Raji (cell line): ENCODE data around the gene BNIP5.

ENCODE experiments used
- POLR2A ChIP-seq: IDR thresholded peaks from 2 replicates; pipeline ENCODE4 v1.6.1; 2011; ENCODE audit warnings: low read depth, low read length, control low read depth; ENCODE audit not compliant: insufficient read depth

BNIP5 gene

DNA sequence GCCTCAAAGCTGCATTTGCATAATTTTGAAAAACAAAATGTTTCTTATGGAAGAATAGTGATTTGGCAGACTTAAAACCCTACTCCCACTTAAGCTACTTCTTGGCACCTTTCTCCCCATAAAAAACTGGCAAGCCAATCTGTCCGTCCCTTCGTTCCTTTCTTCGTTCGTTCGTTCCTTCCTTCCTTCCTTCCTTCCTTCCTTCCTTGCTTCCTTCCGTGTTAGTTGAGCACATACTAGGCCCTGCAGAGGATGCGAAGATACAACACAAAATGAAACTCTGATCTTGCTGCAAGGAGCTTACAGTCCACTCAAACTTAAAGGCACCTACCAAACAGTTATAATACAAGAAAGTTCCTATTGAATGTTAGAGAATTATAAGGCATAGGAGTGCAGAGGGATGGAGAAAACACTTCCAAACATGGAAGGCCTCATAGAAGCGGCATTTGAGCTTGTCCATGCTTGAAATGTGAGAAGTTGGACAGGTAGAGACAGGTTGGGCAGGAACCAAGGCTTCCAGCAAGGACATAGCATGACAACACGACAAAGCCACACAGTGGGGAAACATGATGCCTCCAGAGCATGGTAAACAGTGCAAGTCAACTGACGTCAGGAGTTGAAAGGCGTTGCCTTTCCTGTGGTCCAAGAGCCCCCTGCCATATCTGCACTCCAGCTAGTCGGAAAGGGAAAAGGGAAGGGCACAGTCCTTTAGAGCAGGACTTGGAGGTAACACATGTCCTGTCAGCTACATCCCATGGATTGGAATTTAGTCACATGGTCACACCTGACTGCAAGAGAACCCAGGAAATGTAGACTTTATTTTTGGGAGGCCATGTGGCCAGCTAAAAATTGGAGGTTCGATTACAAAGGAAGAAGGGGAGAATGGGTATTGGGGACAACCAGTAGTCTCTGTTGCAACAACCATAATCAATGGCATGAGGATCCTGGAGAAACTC, 59.8 kb downstream of the BNIP5 start:
- no peak for TF ChIP-seq POLR2A

DNA sequence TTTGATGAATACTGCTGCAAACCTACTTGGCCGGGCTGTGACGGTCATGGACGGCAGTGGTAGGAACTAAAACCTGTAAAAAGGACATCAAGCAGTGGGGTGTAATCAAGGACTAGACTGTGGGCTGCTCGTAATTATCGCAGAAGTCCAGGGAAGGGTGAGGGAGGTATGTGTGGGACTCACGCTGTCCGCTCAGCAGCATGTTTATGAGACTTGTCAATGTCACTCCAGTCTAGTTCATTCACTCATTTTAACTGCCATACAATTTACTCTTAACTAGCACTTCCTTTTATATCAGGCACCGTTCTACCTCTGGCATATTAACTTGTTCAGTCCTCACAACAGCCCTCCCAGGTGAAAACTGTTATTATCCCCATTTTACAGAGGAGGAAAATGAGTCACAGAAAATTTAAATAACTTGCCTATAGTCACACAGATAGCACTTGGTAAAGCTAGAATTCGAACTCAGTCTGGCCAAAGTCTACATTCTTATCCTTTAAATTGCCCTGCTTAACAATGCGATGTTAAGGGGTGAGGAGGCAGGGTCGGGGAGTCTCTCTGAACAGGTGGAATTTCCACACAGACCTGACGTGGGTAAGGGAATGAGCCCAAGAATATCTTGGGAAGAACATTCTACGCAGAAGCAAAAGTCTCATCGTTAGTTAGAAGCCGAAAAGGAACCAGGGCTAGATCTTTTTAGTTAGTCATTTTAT, 62.7 kb downstream of the BNIP5 start:
- TF ChIP-seq POLR2A, result no peak

DNA sequence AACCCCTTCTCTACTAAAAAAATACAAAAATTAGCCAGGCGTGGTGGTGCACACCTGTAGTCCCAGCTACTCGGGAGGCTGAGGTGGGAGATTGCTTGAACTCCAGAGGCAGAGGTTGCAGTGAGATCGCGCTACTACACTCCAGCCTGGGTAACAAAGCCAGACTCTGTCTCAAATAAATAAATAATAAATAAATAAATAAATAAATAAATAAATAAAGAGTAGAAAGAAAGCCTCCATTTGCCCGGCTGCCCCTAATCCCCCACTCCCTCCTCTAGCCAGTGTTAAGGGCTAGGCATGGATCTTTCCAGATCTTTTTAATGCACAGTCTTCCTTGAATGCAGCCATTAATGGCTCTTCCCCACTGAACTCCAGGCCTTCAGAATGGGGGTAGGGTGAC, 63.6 kb downstream of the BNIP5 start:
- TF ChIP-seq POLR2A, result no peak

DNA sequence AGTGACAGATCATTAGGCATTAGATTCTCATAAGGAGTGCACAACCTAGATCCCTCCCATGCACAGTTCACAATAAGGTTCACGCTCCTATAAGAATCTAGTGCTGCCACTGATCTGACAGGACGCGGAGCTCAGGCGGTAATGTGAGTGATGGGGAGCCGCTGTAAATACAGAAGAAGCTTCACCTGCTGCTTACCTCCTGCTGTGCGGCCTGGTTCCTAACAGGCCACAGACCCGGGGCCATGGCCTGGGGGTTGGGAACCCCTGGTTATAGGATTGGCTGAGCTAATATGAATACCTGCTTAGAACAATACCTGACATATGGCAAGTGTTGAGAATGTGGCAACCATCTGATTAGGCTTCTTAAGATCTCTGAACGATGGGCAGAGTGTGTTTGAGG, 64.5 kb downstream of the BNIP5 start:
- TF ChIP-seq POLR2A, result no peak

DNA sequence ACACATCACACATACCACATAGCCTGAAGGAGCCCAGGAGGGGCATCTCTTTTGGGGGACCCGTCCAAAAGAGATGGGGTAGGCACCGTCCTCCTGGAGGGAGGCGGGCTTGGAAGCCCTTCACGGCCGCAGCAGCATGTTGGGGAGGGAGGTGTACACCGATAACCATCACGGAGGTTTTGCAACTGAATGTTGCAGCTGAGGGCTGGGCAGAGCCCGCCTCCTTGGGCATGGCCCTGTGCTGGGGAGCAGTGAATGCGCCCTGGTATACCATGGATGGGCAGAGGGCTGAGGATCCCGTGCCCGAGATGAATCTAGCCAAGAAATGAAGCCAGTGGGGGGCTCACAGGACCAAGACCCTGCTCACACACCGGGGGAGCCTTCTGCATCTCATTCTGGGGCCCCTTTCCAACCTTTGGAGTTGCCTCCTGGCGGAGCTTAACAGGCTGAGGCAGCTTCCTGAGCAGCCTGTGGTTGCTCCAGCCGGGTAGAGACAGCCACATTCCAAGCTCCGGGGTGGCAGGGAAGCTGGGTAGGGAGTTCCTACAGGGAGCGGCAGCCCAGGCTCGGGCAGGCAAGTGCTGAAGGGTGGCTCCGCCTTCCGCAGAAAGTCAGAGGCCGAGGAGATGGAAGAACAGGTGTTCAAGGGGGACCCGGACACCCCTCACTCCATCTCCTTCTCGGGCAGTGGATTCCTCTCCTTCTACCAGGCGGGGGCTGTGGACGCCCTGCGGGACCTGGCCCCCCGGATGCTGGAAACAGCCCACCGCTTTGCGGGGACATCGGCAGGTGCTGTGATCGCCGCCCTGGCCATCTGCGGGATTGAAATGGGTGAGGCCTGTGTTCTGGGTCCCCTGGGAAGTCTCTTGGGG, 66.6 kb downstream of the BNIP5 start, which contains the start of gene PNPLA1:
Gene PNPLA1 (plus strand): TSS at position 227 of the 872 bp plus-strand sequence. CDS start 400 bp downstream, at position 627.
- no peak for TF ChIP-seq POLR2A

DNA sequence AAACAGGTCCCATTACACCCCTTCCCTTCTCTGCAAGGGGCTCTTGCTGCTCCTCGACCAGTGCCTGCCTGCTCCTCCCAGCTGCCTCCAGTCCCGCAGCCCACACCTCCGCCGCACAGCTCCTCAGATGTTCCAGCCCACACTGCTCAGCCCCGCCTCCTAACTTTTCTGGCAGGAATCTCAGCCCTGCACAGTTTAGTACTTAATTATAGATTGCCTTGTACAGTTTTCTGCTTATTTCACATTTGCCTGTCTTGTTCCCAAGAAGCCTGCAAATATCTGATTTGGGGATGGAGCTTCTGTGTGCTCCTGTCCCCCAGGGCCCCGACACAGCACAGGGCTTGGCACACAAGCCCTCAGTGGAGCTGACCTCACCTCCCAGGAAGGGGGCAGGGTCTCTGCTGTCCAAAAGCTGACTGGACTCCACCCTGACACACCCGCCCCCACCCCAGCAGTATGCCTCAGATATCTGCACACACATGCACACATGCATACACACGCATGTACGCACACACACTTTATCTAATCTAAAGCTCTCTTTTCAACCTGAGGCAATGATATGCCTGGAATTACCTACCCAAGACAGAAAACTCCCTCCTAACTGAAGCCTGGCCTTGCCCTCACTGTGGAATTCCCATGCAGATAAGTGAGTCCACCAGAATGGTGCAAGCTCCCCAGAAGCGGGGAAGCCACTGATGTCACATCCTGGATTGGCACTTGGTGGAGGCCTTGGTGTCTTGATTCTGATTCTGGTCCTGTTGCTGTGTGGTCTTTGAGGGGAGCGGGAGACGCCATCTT, 68.0 kb downstream of the BNIP5 start:
- no peak for TF ChIP-seq POLR2A

DNA sequence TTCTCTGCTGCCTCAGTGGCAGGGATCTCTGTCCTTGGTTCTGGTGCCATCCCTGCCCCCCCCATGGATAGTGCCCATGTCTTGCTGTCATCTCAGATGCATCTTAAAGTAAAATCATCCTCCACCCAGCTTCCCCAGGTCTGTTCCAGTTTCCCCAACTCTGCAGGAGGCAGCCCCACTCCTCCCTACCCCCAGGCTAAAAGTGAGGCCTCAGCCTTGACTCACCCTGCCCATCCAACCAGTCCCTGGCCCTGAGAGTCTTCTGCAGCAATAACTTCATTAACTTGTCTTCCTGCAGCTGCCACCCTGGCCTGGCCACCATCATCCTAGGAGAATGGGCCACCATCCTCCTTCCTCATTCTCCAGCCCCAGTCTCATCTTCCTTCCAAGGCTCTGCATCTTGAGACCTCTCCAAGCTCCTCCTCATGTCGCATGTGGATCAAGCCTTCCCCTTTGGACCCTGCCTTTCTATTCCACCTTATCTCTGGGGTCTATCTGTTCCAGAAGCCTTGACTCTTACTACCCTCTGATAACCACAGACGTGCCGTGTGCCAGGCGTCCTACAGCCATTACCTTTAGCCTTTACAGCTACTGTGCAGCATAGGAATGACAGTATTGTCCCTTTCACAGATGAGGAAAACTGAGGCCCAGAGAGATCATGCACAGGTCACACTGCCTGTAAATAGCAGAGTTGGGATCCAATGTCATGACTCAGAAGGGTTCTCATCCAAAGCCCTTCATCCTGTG, 68.8 kb downstream of the BNIP5 start:
- no peak for TF ChIP-seq POLR2A

DNA sequence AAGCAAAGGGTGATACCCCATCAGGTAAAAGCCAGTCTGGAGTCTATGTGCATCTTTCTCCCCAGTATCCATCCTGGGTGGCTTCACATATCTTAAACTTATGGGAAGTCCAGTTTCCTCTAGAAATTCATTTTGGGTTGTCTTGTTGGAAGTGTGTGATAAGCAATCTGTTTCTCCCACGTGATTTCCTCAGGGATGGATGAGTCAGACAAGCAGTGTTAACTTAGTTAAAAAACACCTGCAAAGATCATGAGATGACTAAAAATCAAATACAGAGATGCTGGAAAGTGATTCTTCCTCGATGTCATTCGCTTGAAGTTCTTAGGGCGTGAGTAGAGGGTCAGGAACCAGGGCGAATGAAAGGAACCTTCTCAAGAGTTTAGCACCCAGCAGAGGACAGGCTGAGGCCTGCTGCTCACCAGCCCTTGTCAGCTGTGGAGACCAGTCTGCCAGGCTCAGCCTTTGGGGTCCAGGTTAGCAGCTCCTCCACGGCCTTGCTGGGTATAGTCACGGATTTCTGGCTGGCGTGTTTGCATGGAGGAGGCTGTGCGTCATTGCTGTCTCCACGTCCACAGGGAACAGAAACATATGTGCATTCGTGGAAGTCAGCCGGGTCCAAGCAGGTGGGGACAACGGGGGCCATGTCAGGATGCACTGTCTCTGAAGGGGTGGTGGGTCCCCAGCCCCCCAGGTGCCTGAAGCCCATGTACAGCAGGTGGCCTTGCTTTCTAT, 69.6 kb downstream of the BNIP5 start:
- no peak for TF ChIP-seq POLR2A
